ENCODE results near the gene FANCM.

FANCM gene

DNA sequence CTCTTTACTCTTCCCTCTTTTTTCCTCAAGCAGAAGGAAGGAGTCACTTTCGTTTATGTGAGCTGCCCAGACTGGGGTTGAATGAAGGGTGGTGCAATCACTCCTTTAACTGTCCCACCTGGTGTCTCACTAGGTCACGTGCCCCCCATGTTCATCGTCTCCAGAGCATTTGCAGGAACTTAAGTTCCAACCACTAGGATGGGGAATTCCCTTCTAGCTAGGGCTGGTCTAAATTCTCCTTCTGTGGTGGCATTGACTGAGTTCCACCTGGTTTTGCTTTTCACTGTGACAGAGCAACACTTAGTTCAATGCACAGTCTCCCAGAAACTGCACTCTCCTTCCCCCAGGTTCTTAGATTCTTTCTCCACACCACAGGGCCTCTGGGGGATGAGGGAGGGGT is 9.5 kb downstream of the FANCM start:
- no peaks in the 10 kb centered on the region for H3K4me1 ChIP-seq (ENCODE audit: control insufficient read depth in 1 of 2, insufficient read depth in 2 of 2, low read length in 2 of 2)
- H3K4me3 ChIP-seq (ENCODE audit: low read depth in 1 of 2, low read length in 2 of 2) = no peak overlapping the region
- H3K9me3 ChIP-seq (ENCODE audit: control insufficient read depth in 1 of 2, low read length in 2 of 2) = no peaks in the 10 kb centered on the region
- H3K36me3 ChIP-seq (ENCODE audit: control insufficient read depth in 1 of 2, insufficient read depth in 2 of 2, low read length in 2 of 2) = no peaks in the 10 kb centered on the region
- no peak overlapping the region for H3K27ac ChIP-seq (ENCODE audit: low read length)
- no peaks in the 10 kb centered on the region for H3K27me3 ChIP-seq (ENCODE audit: low read depth, low read length)

DNA sequence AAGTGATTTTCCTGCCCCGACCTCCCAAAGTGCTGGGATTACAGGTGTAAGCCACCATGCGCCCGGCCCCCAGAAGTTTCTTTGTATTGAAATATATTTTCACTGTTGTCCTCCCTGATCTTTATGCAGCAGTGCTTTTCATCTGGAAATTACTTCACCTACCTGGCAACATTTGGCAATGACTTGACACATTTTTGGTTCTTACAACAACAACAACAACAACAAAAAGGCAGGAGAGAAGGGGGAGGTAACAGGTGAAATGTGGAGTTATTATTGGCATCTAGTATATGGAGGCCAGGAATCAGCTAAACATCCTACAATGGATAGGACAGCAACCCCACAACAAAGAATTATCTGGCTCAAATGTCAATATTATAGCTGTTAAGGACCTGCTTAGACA is 13.9 kb downstream of the FANCM start:
- peaks cover 0 to 4% of the 10 kb centered on the region in 2 donors for H3K36me3 ChIP-seq (ENCODE audit: control insufficient read depth in 1 of 2, insufficient read depth in 2 of 2, low read length in 2 of 2)

DNA sequence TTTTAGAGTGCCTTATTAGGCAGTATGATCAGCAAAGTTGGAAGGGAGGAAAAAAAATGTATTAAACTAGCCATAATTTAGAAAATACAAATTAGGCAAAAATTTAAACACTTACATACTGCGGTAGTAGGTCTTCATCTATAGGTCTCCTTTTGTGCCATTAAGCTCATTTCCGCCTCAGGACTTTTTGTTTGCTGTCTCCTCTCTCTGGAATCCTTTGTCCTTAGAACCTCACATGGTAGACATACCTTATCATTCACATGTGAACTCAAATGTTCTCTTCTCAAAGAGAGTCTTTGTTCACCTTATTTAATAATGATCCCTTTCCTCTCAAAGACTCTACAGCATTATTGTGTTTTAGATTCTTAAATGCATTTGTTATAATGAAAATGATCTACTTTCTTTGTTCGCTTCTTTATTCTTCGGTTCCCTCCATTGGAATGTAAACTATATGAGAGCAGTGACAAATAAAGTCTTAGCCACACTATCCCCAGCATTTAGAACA is 14.7 kb downstream of the FANCM start:
- H3K36me3 ChIP-seq (ENCODE audit: control insufficient read depth in 1 of 2, insufficient read depth in 2 of 2, low read length in 2 of 2) = peaks cover 0 to 4% of the 10 kb centered on the region in 2 donors
- H3K4me1 ChIP-seq (ENCODE audit: control insufficient read depth in 1 of 2, insufficient read depth in 2 of 2, low read length in 2 of 2) = no peaks in the 10 kb centered on the region
- H3K27me3 ChIP-seq (ENCODE audit: low read depth, low read length) = no peaks in the 10 kb centered on the region
- no peaks in the 10 kb centered on the region for H3K9me3 ChIP-seq (ENCODE audit: control insufficient read depth in 1 of 2, low read length in 2 of 2)
- no peak overlapping the region for H3K27ac ChIP-seq (ENCODE audit: low read length)
- no peak overlapping the region for H3K4me3 ChIP-seq (ENCODE audit: low read depth in 1 of 2, low read length in 2 of 2)

More for the DNA sequence above, 13.9 kb downstream of the FANCM start:
- Histone ChIP-seq H3K4me3 (ENCODE audit: low read depth in 1 of 2, low read length in 2 of 2) (no peak overlapping the region), H3K27ac (ENCODE audit: low read length) (no peak overlapping the region), H3K4me1 (ENCODE audit: control insufficient read depth in 1 of 2, insufficient read depth in 2 of 2, low read length in 2 of 2) (no peaks in the 10 kb centered on the region), H3K27me3 (ENCODE audit: low read depth, low read length) (no peaks in the 10 kb centered on the region), H3K9me3 (ENCODE audit: control insufficient read depth in 1 of 2, low read length in 2 of 2) (no peaks in the 10 kb centered on the region)

DNA sequence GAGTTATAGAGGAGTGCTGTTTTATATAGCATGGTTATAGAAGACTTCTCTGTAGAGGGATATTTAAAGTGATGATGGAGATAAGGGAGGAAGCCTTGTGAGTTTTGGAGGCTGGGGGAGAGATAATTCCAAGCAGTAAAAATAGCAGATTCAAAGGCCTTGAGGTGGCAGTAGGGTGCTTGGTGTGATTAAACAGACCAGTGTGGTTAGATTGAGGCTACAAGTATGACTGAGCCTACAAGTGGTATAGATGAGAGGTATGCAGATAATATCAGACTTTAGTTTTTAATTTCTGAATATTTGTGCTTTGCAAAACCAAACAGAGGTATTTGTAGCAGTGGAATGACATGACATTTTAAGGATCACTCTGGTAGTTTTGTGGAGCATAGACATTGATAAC is 20.3 kb downstream of the FANCM start:
- Histone ChIP-seq H3K4me1 (ENCODE audit: control insufficient read depth in 1 of 2, insufficient read depth in 2 of 2, low read length in 2 of 2) (no peaks in the 10 kb centered on the region), H3K36me3 (ENCODE audit: control insufficient read depth in 1 of 2, insufficient read depth in 2 of 2, low read length in 2 of 2) (no peaks in the 10 kb centered on the region), H3K27me3 (ENCODE audit: low read depth, low read length) (no peaks in the 10 kb centered on the region), H3K9me3 (ENCODE audit: control insufficient read depth in 1 of 2, low read length in 2 of 2) (no peaks in the 10 kb centered on the region), H3K27ac (ENCODE audit: low read length) (no peak overlapping the region), H3K4me3 (ENCODE audit: low read depth in 1 of 2, low read length in 2 of 2) (no peak overlapping the region)

DNA sequence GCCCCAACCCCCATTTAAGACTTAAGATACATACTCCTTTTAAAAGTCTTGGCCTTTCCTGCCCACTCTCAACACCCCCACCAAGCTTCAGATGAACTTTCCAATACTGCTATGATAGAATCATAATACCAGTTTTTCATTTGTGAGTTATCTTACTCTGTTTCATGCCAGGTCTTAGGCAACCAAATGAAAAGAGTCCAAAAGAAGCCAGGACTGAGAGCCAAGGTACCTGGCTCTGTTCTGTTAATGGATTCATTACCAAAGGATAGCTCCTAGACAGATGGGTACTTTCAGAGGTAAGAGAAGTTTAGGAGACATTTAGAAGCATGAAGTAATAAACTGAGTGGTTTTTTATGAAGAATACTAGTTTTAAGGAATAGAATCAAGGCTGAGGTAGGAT is 34.2 kb downstream of the FANCM start:
- Histone ChIP-seq H3K27me3 (ENCODE audit: low read depth, low read length) (no peaks in the 10 kb centered on the region), H3K9me3 (ENCODE audit: control insufficient read depth in 1 of 2, low read length in 2 of 2) (no peaks in the 10 kb centered on the region), H3K4me3 (ENCODE audit: low read depth in 1 of 2, low read length in 2 of 2) (no peak overlapping the region), H3K36me3 (ENCODE audit: control insufficient read depth in 1 of 2, insufficient read depth in 2 of 2, low read length in 2 of 2) (peaks cover 8 to 13% of the 10 kb centered on the region in 2 donors), H3K27ac (ENCODE audit: low read length) (no peak overlapping the region), H3K4me1 (ENCODE audit: control insufficient read depth in 1 of 2, insufficient read depth in 2 of 2, low read length in 2 of 2) (no peaks in the 10 kb centered on the region)

DNA sequence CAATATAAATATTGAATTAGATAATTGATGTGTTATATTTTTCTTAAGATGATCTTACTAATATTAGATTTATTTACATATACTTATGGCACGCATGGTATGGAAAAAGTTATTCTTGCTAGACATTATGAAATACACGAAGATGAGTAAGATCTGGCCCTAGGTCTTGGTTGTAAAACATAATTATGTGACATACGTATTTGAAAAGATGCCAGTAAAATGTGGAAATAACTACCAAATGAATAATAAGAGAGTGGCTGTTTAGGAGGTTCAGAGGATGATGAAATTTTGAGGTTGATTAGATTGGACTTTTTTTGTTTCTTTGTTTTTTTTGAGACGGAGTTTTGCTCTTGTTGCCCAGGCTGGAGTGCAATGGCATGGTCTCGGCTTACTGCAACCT is 41.3 kb downstream of the FANCM start:
- no peaks in the 10 kb centered on the region for H3K27me3 ChIP-seq (ENCODE audit: low read depth, low read length)

DNA sequence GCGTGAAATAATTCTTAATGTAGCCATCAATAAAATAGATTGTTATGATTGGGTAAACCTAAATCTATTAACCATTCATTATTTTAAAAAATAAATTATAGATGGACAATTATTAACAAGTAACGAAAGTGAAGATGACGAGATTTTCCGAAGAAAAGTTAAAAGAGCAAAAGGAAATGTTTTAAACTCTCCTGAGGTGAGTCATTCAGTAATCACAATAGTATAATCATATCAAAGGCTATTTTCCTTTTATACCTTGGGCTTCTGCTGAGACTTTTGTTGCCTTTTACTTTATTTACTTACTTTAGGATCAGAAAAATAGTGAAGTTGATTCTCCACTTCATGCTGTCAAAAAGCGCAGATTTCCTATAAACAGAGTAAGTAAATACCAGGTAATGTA is 45.6 kb downstream of the FANCM start:
- Histone ChIP-seq H3K4me1 (ENCODE audit: control insufficient read depth in 1 of 2, insufficient read depth in 2 of 2, low read length in 2 of 2) (no peaks in the 10 kb centered on the region), H3K4me3 (ENCODE audit: low read depth in 1 of 2, low read length in 2 of 2) (no peak overlapping the region), H3K27me3 (ENCODE audit: low read depth, low read length) (no peaks in the 10 kb centered on the region), H3K36me3 (ENCODE audit: control insufficient read depth in 1 of 2, insufficient read depth in 2 of 2, low read length in 2 of 2) (no peaks in the 10 kb centered on the region), H3K27ac (ENCODE audit: low read length) (no peak overlapping the region), H3K9me3 (ENCODE audit: control insufficient read depth in 1 of 2, low read length in 2 of 2) (no peaks in the 10 kb centered on the region)

More for the DNA sequence above, 41.3 kb downstream of the FANCM start:
- Histone ChIP-seq H3K4me3 (ENCODE audit: low read depth in 1 of 2, low read length in 2 of 2) (no peak overlapping the region), H3K4me1 (ENCODE audit: control insufficient read depth in 1 of 2, insufficient read depth in 2 of 2, low read length in 2 of 2) (no peaks in the 10 kb centered on the region), H3K36me3 (ENCODE audit: control insufficient read depth in 1 of 2, insufficient read depth in 2 of 2, low read length in 2 of 2) (no peaks in the 10 kb centered on the region), H3K9me3 (ENCODE audit: control insufficient read depth in 1 of 2, low read length in 2 of 2) (no peaks in the 10 kb centered on the region), H3K27ac (ENCODE audit: low read length) (no peak overlapping the region)

DNA sequence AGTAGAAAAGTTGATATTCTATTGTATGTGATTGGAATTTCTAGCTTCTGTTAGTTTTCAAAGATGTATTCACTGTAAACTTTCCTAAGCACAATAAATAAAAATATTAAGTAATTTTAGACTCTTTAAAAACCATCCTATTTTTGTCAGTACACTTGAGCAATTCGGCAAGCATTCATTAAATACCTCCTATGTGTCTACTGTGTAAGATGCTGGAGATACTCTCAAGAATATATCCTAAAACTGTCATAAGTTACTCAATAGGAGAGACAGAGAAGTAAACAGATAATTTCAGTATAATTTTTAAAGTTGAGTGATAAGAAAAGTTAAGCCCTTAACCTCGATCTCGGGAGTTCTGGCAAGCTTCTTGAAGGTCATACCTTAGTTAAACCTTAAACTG is 46.1 kb downstream of the FANCM start:
- Histone ChIP-seq H3K27me3 (ENCODE audit: low read depth, low read length) (no peaks in the 10 kb centered on the region), H3K9me3 (ENCODE audit: control insufficient read depth in 1 of 2, low read length in 2 of 2) (no peaks in the 10 kb centered on the region), H3K4me3 (ENCODE audit: low read depth in 1 of 2, low read length in 2 of 2) (no peak overlapping the region), H3K36me3 (ENCODE audit: control insufficient read depth in 1 of 2, insufficient read depth in 2 of 2, low read length in 2 of 2) (no peaks in the 10 kb centered on the region), H3K27ac (ENCODE audit: low read length) (no peak overlapping the region), H3K4me1 (ENCODE audit: control insufficient read depth in 1 of 2, insufficient read depth in 2 of 2, low read length in 2 of 2) (no peaks in the 10 kb centered on the region)

DNA sequence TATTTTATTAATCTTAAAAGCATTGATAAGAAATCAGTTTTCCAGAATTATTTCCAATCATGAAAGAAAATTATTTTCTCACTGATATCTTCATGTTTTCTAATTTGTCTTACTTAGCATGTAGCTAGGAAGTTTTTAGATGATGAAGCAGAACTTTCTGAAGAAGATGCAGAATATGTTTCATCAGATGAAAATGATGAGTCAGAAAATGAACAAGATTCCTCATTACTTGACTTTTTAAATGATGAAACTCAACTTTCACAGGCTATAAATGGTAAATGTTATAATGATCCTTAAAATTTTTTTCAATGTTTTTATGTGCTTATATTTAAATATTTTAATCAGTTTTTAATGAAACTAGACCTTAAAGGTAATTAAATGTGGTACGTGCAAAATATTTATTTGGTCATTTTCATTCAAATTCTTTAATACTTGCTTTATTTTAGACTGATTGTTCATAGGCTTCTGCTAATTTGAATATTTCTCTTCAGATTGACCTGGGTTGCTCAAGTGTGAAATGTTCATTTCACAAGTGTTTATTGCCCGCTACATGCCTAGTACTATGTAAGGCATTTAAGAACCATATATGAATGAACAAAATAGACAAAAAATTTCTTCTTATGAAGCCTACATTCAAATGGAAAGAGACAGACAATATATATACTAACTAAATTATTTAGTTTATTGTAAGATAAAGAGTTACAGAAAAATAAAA is 49.5 kb downstream of the FANCM start:
- Histone ChIP-seq H3K27ac (ENCODE audit: low read length) (no peak overlapping the region), H3K27me3 (ENCODE audit: low read depth, low read length) (no peaks in the 10 kb centered on the region), H3K9me3 (ENCODE audit: control insufficient read depth in 1 of 2, low read length in 2 of 2) (no peaks in the 10 kb centered on the region), H3K4me3 (ENCODE audit: low read depth in 1 of 2, low read length in 2 of 2) (no peak overlapping the region), H3K4me1 (ENCODE audit: control insufficient read depth in 1 of 2, insufficient read depth in 2 of 2, low read length in 2 of 2) (no peaks in the 10 kb centered on the region), H3K36me3 (ENCODE audit: control insufficient read depth in 1 of 2, insufficient read depth in 2 of 2, low read length in 2 of 2) (no peaks in the 10 kb centered on the region)

DNA sequence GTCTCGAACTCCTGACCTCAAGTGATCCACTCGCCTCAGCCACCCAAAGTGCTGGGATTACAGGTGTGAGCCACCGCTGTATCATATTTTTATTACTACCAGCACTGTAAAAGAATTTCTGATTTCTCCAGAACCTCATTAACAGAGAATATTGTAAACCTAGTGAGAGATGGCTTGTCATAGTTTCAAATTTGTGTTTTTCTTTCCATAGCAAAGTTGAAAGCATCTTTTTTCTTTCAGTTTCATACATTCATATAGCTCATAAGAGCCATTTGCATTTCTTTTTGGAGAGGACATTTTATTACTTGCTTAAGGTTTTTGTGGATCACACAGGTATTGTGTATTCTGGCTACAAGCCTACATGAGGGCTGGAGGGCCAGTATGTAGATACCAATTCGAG is 59.2 kb downstream of the FANCM start:
- H3K4me1 ChIP-seq (ENCODE audit: control insufficient read depth in 1 of 2, insufficient read depth in 2 of 2, low read length in 2 of 2) = no peaks in the 10 kb centered on the region
- H3K27ac ChIP-seq (ENCODE audit: low read length) = no peak overlapping the region
- no peak overlapping the region for H3K4me3 ChIP-seq (ENCODE audit: low read depth in 1 of 2, low read length in 2 of 2)
- H3K9me3 ChIP-seq (ENCODE audit: control insufficient read depth in 1 of 2, low read length in 2 of 2) = no peaks in the 10 kb centered on the region
- H3K36me3 ChIP-seq (ENCODE audit: control insufficient read depth in 1 of 2, insufficient read depth in 2 of 2, low read length in 2 of 2) = no peaks in the 10 kb centered on the region
- H3K27me3 ChIP-seq (ENCODE audit: low read depth, low read length) = no peaks in the 10 kb centered on the region

DNA sequence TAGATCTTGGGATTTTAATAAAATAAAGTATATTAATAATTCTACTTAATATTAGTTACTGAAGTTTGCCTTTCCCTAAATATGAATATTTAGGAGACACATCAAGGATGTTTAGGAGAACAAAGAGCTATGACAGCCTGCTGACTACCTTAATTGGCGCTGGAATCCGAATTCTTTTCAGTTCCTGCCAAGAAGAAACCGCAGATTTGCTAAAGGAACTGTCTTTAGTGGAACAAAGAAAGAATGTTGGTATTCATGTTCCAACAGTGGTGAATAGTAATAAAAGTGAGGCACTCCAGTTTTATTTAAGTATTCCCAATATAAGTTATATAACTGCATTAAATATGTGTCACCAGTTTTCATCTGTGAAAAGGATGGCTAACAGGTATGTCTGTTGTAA is 62.8 kb downstream of the FANCM start:
- H3K27me3 ChIP-seq (ENCODE audit: low read depth, low read length) = no peaks in the 10 kb centered on the region
- no peaks in the 10 kb centered on the region for H3K4me1 ChIP-seq (ENCODE audit: control insufficient read depth in 1 of 2, insufficient read depth in 2 of 2, low read length in 2 of 2)
- no peaks in the 10 kb centered on the region for H3K9me3 ChIP-seq (ENCODE audit: control insufficient read depth in 1 of 2, low read length in 2 of 2)
- H3K36me3 ChIP-seq (ENCODE audit: control insufficient read depth in 1 of 2, insufficient read depth in 2 of 2, low read length in 2 of 2) = no peaks in the 10 kb centered on the region
- H3K4me3 ChIP-seq (ENCODE audit: low read depth in 1 of 2, low read length in 2 of 2) = no peak overlapping the region
- no peak overlapping the region for H3K27ac ChIP-seq (ENCODE audit: low read length)

DNA sequence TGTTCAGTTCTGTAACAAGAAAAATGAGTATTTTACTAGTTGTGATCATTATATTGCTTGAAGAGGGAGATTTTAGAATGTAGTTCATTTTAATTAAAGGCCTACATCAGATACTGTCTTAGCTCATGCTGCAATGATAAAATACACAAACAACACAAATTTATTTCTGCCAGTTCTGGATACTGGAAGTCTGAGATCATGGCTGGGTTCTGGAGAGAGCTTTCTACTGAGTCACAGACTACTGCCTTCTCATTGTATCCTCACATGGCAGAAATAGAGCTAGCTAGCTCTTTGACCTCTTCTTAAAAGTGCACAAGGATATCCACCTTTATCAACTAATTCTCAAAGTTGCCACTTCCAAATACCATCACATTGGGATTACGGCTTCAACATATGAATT is 63.5 kb downstream of the FANCM start:
- no peaks in the 10 kb centered on the region for H3K36me3 ChIP-seq (ENCODE audit: control insufficient read depth in 1 of 2, insufficient read depth in 2 of 2, low read length in 2 of 2)
- H3K27ac ChIP-seq (ENCODE audit: low read length) = no peak overlapping the region
- no peak overlapping the region for H3K4me3 ChIP-seq (ENCODE audit: low read depth in 1 of 2, low read length in 2 of 2)
- no peaks in the 10 kb centered on the region for H3K9me3 ChIP-seq (ENCODE audit: control insufficient read depth in 1 of 2, low read length in 2 of 2)
- no peaks in the 10 kb centered on the region for H3K4me1 ChIP-seq (ENCODE audit: control insufficient read depth in 1 of 2, insufficient read depth in 2 of 2, low read length in 2 of 2)
- H3K27me3 ChIP-seq (ENCODE audit: low read depth, low read length) = no peaks in the 10 kb centered on the region
